KBM-7 (cell line): ENCODE measurements around the gene C7orf25.

ENCODE experiments used
- DNase-seq: peaks from one replicate; pipeline ENCODE4 v3.0.0-alpha.2; 2015
- in situ Hi-C: fragments of 300-500 bp; cut with MboI; formaldehyde crosslinking; loops from 2 replicates; pipeline ENCODE4 v1.14.3; 2020; ENCODE audit warnings: low sequenced_read_pairs, low pct_unique_long_range_greater_than_20kb, mixed read lengths

C7orf25 gene

GRCh38 chr7:42931447-42931833 is 19.6 kb upstream of the C7orf25 start:
- in situ Hi-C loops, result no loop called here
- DNase-seq, result peak; percentile 11

GRCh38 chr7:42930889-42931288 is 19.0 kb upstream of the C7orf25 start:
- no peak for DNase-seq
- in situ Hi-C loops, result no loop called here

- DNase-seq, result no peak
- in situ Hi-C loops, result no loop called here
These were observed 17.6 kb upstream of the C7orf25 start for GRCh38 chr7:42929449-42929848.

- DNase-seq, result peak; percentile 21
- in situ Hi-C loops, result no loop called here
These were observed 16.9 kb upstream of the C7orf25 start for GRCh38 chr7:42928754-42929153.

- in situ Hi-C loops, result no loop called here
- DNase-seq, result peak; percentile 51
These were observed 14.3 kb upstream of the C7orf25 start for GRCh38 chr7:42926204-42926603.

- DNase-seq, result no peak
- in situ Hi-C loops, result no loop called here
These were observed 13.8 kb upstream of the C7orf25 start for GRCh38 chr7:42925630-42926029.

- DNase-seq, result no peak
- in situ Hi-C loops, result no loop called here
These were observed 12.5 kb upstream of the C7orf25 start for GRCh38 chr7:42924223-42924838.

- no peak for DNase-seq
- in situ Hi-C loops, result no loop called here
These were observed 10.3 kb upstream of the C7orf25 start for GRCh38 chr7:42922017-42922753.

GRCh38 chr7:42915356-42915755 is 3.5 kb upstream of the C7orf25 start:
- in situ Hi-C loops, result no loop called here
- DNase-seq, result no peak

GRCh38 chr7:42914421-42915045 is 2.7 kb upstream of the C7orf25 start:
- no peak for DNase-seq
- in situ Hi-C loops, result no loop called here

GRCh38 chr7:42914009-42914408 is 2.1 kb upstream of the C7orf25 start:
- no peak for DNase-seq
- in situ Hi-C loops, result no loop called here

GRCh38 chr7:42913591-42913990 is 1.7 kb upstream of the C7orf25 start:
- in situ Hi-C loops, result no loop called here
- no peak for DNase-seq

GRCh38 chr7:42910306-42910705 is 1.6 kb downstream of the C7orf25 start:
- in situ Hi-C loops, result no loop called here
- DNase-seq, result no peak

GRCh38 chr7:42907316-42907715 is 4.6 kb downstream of the C7orf25 start:
- DNase-seq, result no peak
- in situ Hi-C loops, result no loop called here

GRCh38 chr7:42906181-42906580 is 5.7 kb downstream of the C7orf25 start:
- in situ Hi-C loops, result no loop called here

GRCh38 chr7:42902331-42902730 is 9.5 kb downstream of the C7orf25 start:
- in situ Hi-C loops, result no loop called here
- DNase-seq, result no peak

More at GRCh38 chr7:42906181-42906580, 5.7 kb downstream of the C7orf25 start:
- DNase-seq, result no peak

GRCh38 chr7:42900842-42901241 is 11.0 kb downstream of the C7orf25 start:
- in situ Hi-C loops, result no loop called here
- no peak for DNase-seq

- DNase-seq, result no peak
- in situ Hi-C loops, result no loop called here
These were observed 18.3 kb downstream of the C7orf25 start for GRCh38 chr7:42893346-42894240.

GRCh38 chr7:42886893-42887505 is 24.9 kb downstream of the C7orf25 start:
- in situ Hi-C loops, result no loop called here
- DNase-seq, result no peak
